Activated naive CD8-positive, alpha-beta T cell treated with anti-CD3 and anti-CD28 coated beads for 36 hours (primary cell): ENCODE data around the gene CCDC102A. TPM values are rescaled to one million over a fixed set of nuclear protein-coding genes. Genes with fewer than 3 reads are reported as not detected.

Source experiments
- DNase-seq: peaks from one replicate; pipeline ENCODE4 v3.0.0; 2021
- H3K27ac Mint-ChIP-seq: one replicate; pipeline ENCODE4 v1.8.0; 2022; ENCODE audit warnings: mild to moderate bottlenecking, moderate library complexity, mixed read lengths
- H3K27me3 Mint-ChIP-seq: one replicate; pipeline ENCODE4 v1.8.0; 2022; ENCODE audit warnings: mild to moderate bottlenecking, mixed read lengths
- H3K36me3 Mint-ChIP-seq: one replicate; pipeline ENCODE4 v1.8.0; 2021; ENCODE audit warnings: mild to moderate bottlenecking, mixed read lengths
- H3K4me1 Mint-ChIP-seq: one replicate; pipeline ENCODE4 v1.8.0; 2021; ENCODE audit warnings: mixed read lengths
- H3K4me3 Mint-ChIP-seq: one replicate; pipeline ENCODE4 v1.8.0; 2022; ENCODE audit warnings: mild to moderate bottlenecking, moderate library complexity, mixed read lengths
- H3K9me3 Mint-ChIP-seq: one replicate; pipeline ENCODE4 v1.8.0; 2022; ENCODE audit warnings: mixed read lengths
- total RNA-seq, 2 experiments: library from RNA; stranded (reverse); gene quantifications; one replicate each; pipeline ENCODE4 v1.2.3, GENCODE V29; 2021

The CCDC102A gene
- total RNA-seq, 2 experiments from 2014 or later: 8.7 to 10.2 TPM

GRCh38 chr16:57493767-57494166 is 42.6 kb downstream of the CCDC102A start:
- Mint-ChIP-seq H3K9me3 (no peaks in the 10 kb centered on the region), H3K27me3 (no peaks in the 10 kb centered on the region), H3K27ac (no peak overlapping the region), H3K36me3 (no peaks in the 10 kb centered on the region), H3K4me3 (no peak overlapping the region), H3K4me1 (no peaks in the 10 kb centered on the region)
- no peak for DNase-seq

- no peak for DNase-seq
- peaks cover 13% of the 10 kb centered on the region for H3K4me1 Mint-ChIP-seq
- H3K27me3 Mint-ChIP-seq: no peaks in the 10 kb centered on the region
- H3K9me3 Mint-ChIP-seq: no peaks in the 10 kb centered on the region
- no peak overlapping the region for H3K4me3 Mint-ChIP-seq
- no peaks in the 10 kb centered on the region for H3K36me3 Mint-ChIP-seq
- H3K27ac Mint-ChIP-seq: no peak overlapping the region
Measured at GRCh38 chr16:57489229-57489628, 47.1 kb downstream of the CCDC102A start.

GRCh38 chr16:57486858-57487834 is 49.2 kb downstream of the CCDC102A start:
- Mint-ChIP-seq H3K4me3 (peak overlapping the region; percentile 81), H3K4me1 (peaks cover 13% of the 10 kb centered on the region), H3K36me3 (no peaks in the 10 kb centered on the region), H3K27me3 (no peaks in the 10 kb centered on the region), H3K9me3 (no peaks in the 10 kb centered on the region), H3K27ac (peak overlapping the region; percentile 81)
- DNase-seq: no peak

GRCh38 chr16:57485916-57486857 is 50.2 kb downstream of the CCDC102A start, which contains the start of gene DOK4:
DOK4 (minus strand) TSS chr16:57486493; CDS start chr16:57479507, 6,986 bp downstream.
- H3K27me3 Mint-ChIP-seq: no peaks in the 10 kb centered on the region
- no peaks in the 10 kb centered on the region for H3K36me3 Mint-ChIP-seq
- DNase-seq: peak; percentile 86
- H3K4me1 Mint-ChIP-seq: peaks cover 13% of the 10 kb centered on the region
- H3K4me3 Mint-ChIP-seq: peak within 1 kb of the TSS; percentile 81
- peak within 1 kb of the TSS; percentile 81 for H3K27ac Mint-ChIP-seq
- H3K9me3 Mint-ChIP-seq: no peaks in the 10 kb centered on the region

- no peak for DNase-seq
- no peaks in the 10 kb centered on the region for H3K9me3 Mint-ChIP-seq
- peak overlapping the region; percentile 78 for H3K4me3 Mint-ChIP-seq
- H3K27me3 Mint-ChIP-seq: no peaks in the 10 kb centered on the region
- H3K36me3 Mint-ChIP-seq: no peaks in the 10 kb centered on the region
- peaks cover 13% of the 10 kb centered on the region for H3K4me1 Mint-ChIP-seq
- H3K27ac Mint-ChIP-seq: no peak overlapping the region
Measured at GRCh38 chr16:57485091-57485915, 51.1 kb downstream of the CCDC102A start.

- H3K27ac Mint-ChIP-seq: no peak overlapping the region
- no peaks in the 10 kb centered on the region for H3K27me3 Mint-ChIP-seq
- no peak overlapping the region for H3K4me3 Mint-ChIP-seq
- peaks cover 14% of the 10 kb centered on the region for H3K4me1 Mint-ChIP-seq
- H3K36me3 Mint-ChIP-seq: no peaks in the 10 kb centered on the region
- no peaks in the 10 kb centered on the region for H3K9me3 Mint-ChIP-seq
- no peak for DNase-seq
Measured at GRCh38 chr16:57484515-57485005, 51.8 kb downstream of the CCDC102A start.

GRCh38 chr16:57483725-57484514 is 52.5 kb downstream of the CCDC102A start:
- Mint-ChIP-seq H3K9me3 (no peaks in the 10 kb centered on the region), H3K4me3 (no peak overlapping the region), H3K27ac (no peak overlapping the region), H3K4me1 (peaks cover 17% of the 10 kb centered on the region), H3K27me3 (no peaks in the 10 kb centered on the region), H3K36me3 (no peaks in the 10 kb centered on the region)
- no peak for DNase-seq

- Mint-ChIP-seq H3K27ac (no peak overlapping the region), H3K4me1 (peaks cover 17% of the 10 kb centered on the region), H3K4me3 (no peak overlapping the region), H3K27me3 (no peaks in the 10 kb centered on the region), H3K36me3 (no peaks in the 10 kb centered on the region), H3K9me3 (no peaks in the 10 kb centered on the region)
- no peak for DNase-seq
Measured at GRCh38 chr16:57482845-57483545, 53.4 kb downstream of the CCDC102A start.

- Mint-ChIP-seq H3K4me3 (no peak overlapping the region), H3K4me1 (peaks cover 14% of the 10 kb centered on the region), H3K36me3 (no peaks in the 10 kb centered on the region), H3K27ac (no peak overlapping the region), H3K9me3 (no peaks in the 10 kb centered on the region), H3K27me3 (no peaks in the 10 kb centered on the region)
- DNase-seq: no peak
Measured at GRCh38 chr16:57481421-57481820, 55.0 kb downstream of the CCDC102A start.

GRCh38 chr16:57480754-57481230 is 55.6 kb downstream of the CCDC102A start:
- Mint-ChIP-seq H3K4me1 (peaks cover 17% of the 10 kb centered on the region), H3K27me3 (no peaks in the 10 kb centered on the region), H3K9me3 (no peaks in the 10 kb centered on the region), H3K36me3 (no peaks in the 10 kb centered on the region), H3K27ac (no peak overlapping the region), H3K4me3 (no peak overlapping the region)
- DNase-seq: no peak

GRCh38 chr16:57479976-57480753 is 56.2 kb downstream of the CCDC102A start:
- H3K27me3 Mint-ChIP-seq: no peaks in the 10 kb centered on the region
- H3K4me3 Mint-ChIP-seq: no peak overlapping the region

GRCh38 chr16:57479205-57479975 is 57.0 kb downstream of the CCDC102A start:
- peaks cover 17% of the 10 kb centered on the region for H3K4me1 Mint-ChIP-seq
- H3K4me3 Mint-ChIP-seq: no peak overlapping the region
- DNase-seq: no peak
- H3K27me3 Mint-ChIP-seq: no peaks in the 10 kb centered on the region
- H3K9me3 Mint-ChIP-seq: no peaks in the 10 kb centered on the region
- H3K36me3 Mint-ChIP-seq: no peaks in the 10 kb centered on the region
- H3K27ac Mint-ChIP-seq: no peak overlapping the region

More at GRCh38 chr16:57479976-57480753, 56.2 kb downstream of the CCDC102A start:
- no peak for DNase-seq
- Mint-ChIP-seq H3K27ac (no peak overlapping the region), H3K36me3 (no peaks in the 10 kb centered on the region), H3K9me3 (no peaks in the 10 kb centered on the region), H3K4me1 (peaks cover 17% of the 10 kb centered on the region)
